ENCODE data around the gene TAS2R50. TPM values are rescaled to one million over a fixed set of nuclear protein-coding genes. Genes with fewer than 3 reads are reported as not detected.

TAS2R50 gene
- total and polyA plus RNA-seq, 2 donors (not counting 3 experiments of a cell fraction or from before 2014, with no cell fraction given), result 0.12 to 1.5 TPM

GRCh38 chr12:10966314-10966713 is 20.4 kb downstream of the TAS2R50 start:
- TF ChIP-seq MYC (IDR thresholded peaks at IDR 0.05; ENCODE audit: low read depth, low read length), result no peak
- no peak for TF ChIP-seq FOS (IDR thresholded peaks at IDR 0.05; ENCODE audit: borderline replicate concordance, insufficient read depth, low read length)
- no peak for TF ChIP-seq GATA2 (IDR thresholded peaks at IDR 0.05; ENCODE audit: insufficient read depth, insufficient read length, low read depth, low read length)
- TF ChIP-seq JUN (IDR thresholded peaks at IDR 0.05; ENCODE audit: borderline replicate concordance, insufficient read depth, insufficient read length, low read depth), result no peak
- no peak for TF ChIP-seq POLR2A (IDR thresholded peaks at IDR 0.05; ENCODE audit: low read depth, low read length)
- no peak for TF ChIP-seq CTCF (IDR thresholded peaks at IDR 0.05; ENCODE audit: extremely low read depth in 1 of 2, insufficient read depth in 1 of 2, low read depth in 1 of 2, low read length in 2 of 2)
- no peak for TF ChIP-seq EZH2 (IDR thresholded peaks at IDR 0.05; ENCODE audit: borderline replicate concordance, low read depth, low read length, severe bottlenecking)
- no peak for TF ChIP-seq MAX (IDR thresholded peaks at IDR 0.05; ENCODE audit: insufficient read depth, insufficient read length)
- TF ChIP-seq POLR2AphosphoS5 (IDR thresholded peaks at IDR 0.05; ENCODE audit: insufficient read depth, low read depth, low read length), result no peak
- H3K36me3 ChIP-seq (ENCODE audit: control insufficient read depth in 2 of 2, extremely low read depth in 1 of 2, insufficient read depth in 2 of 2, low read length in 2 of 2), result no peaks in the 10 kb centered on the region
- H3K27me3 ChIP-seq (ENCODE audit: control insufficient read depth in 2 of 2, insufficient read depth in 2 of 2, low read length in 2 of 2), result no peaks in the 10 kb centered on the region
- dilution Hi-C loops (cut with MboI; ENCODE audit: extremely low pct_ligation_motif_present, low sequenced_read_pairs), result no loop called here
- H4K20me1 ChIP-seq (replicated peaks; ENCODE audit: control insufficient read depth, extremely low read depth, insufficient read depth, low read length), result no peaks in the 10 kb centered on the region
- H3K27ac ChIP-seq (ENCODE audit: insufficient read depth, low read depth, low read length), result no peak overlapping the region
- H3K9me1 ChIP-seq (replicated peaks; ENCODE audit: control insufficient read depth, extremely low read depth, insufficient read depth, low read length), result no peaks in the 10 kb centered on the region
- CTCF ChIA-PET, result interaction anchor here (0.7 kb wide), 1 partner anchor 9 kb away, joined by 3 read pairs; no protein-coding TSS in a partner anchor
- FAIRE-seq (no peak), DNase-seq (ENCODE audit: low read depth, low spot score) (no peak)
- BruUV-seq (replicated peaks), result no TSS peak
- H3K9me3 ChIP-seq (replicated peaks; ENCODE audit: control insufficient read depth, insufficient read depth, low read length), result no peaks in the 10 kb centered on the region
- no peak overlapping the region for H2AFZ ChIP-seq (ENCODE audit: low read depth, low read length)
- H3K4me1 ChIP-seq (ENCODE audit: control insufficient read depth, extremely low read depth, insufficient read depth, low read length), result peaks cover 21% of the 10 kb centered on the region
- H3K79me2 ChIP-seq (ENCODE audit: control insufficient read depth, insufficient read depth, low read length), result no peaks in the 10 kb centered on the region
- POLR2A ChIA-PET, result no interaction called here
- H3K4me3 ChIP-seq (replicated peaks in 1 of 3; ENCODE audit: insufficient read depth in 1 of 3, low read depth in 1 of 3, low read length in 3 of 3), result no peak overlapping the region
- H3K4me2 ChIP-seq (ENCODE audit: insufficient read depth, low read length), result no peak overlapping the region
- H3K9ac ChIP-seq (replicated peaks; ENCODE audit: extremely low read depth, insufficient read depth, low read length), result no peak overlapping the region
- intact Hi-C loops (cut with micrococcal nuclease), result loop anchor here (5.0 to 10.0 kb wide), 2 partner anchors 208 to 521 kb away; partner anchors contain the start of gene SMIM10L1
